MM.1S (cell line): ENCODE data around the gene LRRC49.

ENCODE experiments used
- EZH2 ChIP-seq: fragments of 300-600 bp; sonication (generic); optimal IDR thresholded peaks from 2 replicates; pipeline ENCODE3; 2017; ENCODE audit warnings: low read depth, mild to moderate bottlenecking, antibody characterized with exemption, low read length, mixed read lengths
- EZH2phosphoT487 ChIP-seq: fragments of 300-600 bp; sonication (generic); IDR thresholded peaks from 2 replicates; pipeline ENCODE4 v1.6.1; 2018; ENCODE audit warnings: antibody characterized with exemption, low read length
- TF ChIP-seq, protein P1 (sequence below): fragments of 300-600 bp; sonication (generic); IDR thresholded peaks from 2 replicates; pipeline ENCODE4 v1.5.1; 2016; ENCODE audit warnings: antibody characterized with exemption, low read length, mixed read lengths

DNA sequence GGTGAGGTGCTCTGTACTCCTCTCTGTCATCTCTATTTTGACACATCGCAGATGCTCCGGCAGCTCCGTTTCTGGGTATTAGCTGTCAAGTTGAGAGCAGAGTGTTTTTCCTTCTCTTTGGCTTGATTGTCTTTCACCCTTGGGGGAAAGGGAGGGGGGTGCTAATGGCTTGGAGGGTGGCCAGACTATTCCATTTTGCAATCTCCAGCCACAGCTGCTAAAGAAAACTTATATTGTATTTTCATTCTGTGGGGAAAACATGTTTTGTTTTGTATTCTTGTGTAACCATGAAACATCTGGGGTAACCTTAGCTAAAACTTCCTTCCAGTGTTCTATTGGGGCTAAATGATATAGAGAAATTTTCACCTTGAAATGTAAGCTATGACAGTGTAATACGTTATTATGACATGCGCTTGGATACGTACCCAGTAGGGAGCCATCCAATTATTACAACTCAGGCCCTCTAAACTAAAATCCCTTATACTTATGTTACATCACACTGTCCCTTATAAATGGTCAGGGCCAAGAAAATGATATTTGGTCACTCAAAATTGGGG lies 24.6 kb upstream of the LRRC49 start:
- TF ChIP-seq, protein P1, sequence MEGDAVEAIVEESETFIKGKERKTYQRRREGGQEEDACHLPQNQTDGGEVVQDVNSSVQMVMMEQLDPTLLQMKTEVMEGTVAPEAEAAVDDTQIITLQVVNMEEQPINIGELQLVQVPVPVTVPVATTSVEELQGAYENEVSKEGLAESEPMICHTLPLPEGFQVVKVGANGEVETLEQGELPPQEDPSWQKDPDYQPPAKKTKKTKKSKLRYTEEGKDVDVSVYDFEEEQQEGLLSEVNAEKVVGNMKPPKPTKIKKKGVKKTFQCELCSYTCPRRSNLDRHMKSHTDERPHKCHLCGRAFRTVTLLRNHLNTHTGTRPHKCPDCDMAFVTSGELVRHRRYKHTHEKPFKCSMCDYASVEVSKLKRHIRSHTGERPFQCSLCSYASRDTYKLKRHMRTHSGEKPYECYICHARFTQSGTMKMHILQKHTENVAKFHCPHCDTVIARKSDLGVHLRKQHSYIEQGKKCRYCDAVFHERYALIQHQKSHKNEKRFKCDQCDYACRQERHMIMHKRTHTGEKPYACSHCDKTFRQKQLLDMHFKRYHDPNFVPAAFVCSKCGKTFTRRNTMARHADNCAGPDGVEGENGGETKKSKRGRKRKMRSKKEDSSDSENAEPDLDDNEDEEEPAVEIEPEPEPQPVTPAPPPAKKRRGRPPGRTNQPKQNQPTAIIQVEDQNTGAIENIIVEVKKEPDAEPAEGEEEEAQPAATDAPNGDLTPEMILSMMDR: no peak
- TF ChIP-seq EZH2 (no peak), EZH2phosphoT487 (no peak)
